Esophagus squamous epithelium (tissue), 4 donors: Measurements from ENCODE around the gene ARPC5.
"Not testable (repeated sequence)": the region's sequence is repeated elsewhere in the genome, so short reads cannot be mapped to it uniquely, and the experiment has no call there.

Source experiments
- POLR2A ChIP-seq, 4 donors: fragments of 450-650 bp; IDR thresholded peaks; one replicate each; pipeline ENCODE4 v1.6.1; 2017; ENCODE audit warnings: antibody characterized with exemption in 4 of 4, mild to moderate bottlenecking in 4 of 4, moderate library complexity in 3 of 4
- TF ChIP-seq, protein P1 (sequence below), 6 experiments: fragments of 450-650 bp in 4 of 6; fragments of 200-600 bp in 2 of 6; sonication (generic) in 2 of 6; IDR thresholded peaks; one replicate each; pipeline ENCODE4 v1.5.1; 2016 to 2019; ENCODE audit warnings: antibody characterized with exemption in 6 of 6, mild to moderate bottlenecking in 4 of 6, moderate library complexity in 4 of 6

GRCh38 chr1:183618202-183618601, 17.4 kb downstream of the ARPC5 start:
- TF ChIP-seq, protein P1, sequence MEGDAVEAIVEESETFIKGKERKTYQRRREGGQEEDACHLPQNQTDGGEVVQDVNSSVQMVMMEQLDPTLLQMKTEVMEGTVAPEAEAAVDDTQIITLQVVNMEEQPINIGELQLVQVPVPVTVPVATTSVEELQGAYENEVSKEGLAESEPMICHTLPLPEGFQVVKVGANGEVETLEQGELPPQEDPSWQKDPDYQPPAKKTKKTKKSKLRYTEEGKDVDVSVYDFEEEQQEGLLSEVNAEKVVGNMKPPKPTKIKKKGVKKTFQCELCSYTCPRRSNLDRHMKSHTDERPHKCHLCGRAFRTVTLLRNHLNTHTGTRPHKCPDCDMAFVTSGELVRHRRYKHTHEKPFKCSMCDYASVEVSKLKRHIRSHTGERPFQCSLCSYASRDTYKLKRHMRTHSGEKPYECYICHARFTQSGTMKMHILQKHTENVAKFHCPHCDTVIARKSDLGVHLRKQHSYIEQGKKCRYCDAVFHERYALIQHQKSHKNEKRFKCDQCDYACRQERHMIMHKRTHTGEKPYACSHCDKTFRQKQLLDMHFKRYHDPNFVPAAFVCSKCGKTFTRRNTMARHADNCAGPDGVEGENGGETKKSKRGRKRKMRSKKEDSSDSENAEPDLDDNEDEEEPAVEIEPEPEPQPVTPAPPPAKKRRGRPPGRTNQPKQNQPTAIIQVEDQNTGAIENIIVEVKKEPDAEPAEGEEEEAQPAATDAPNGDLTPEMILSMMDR (IDR thresholded peaks at IDR 0.05) = not testable (repeated sequence)
- not testable (repeated sequence) for TF ChIP-seq POLR2A (IDR thresholded peaks at IDR 0.05)
